Measurements from ENCODE around the gene GOLT1B.

GOLT1B gene

GRCh38 chr12:21472197-21472823 lies 29.3 kb upstream of the GOLT1B start:
- no peaks in the 10 kb centered on the region for H3K27me3 Mint-ChIP-seq (ENCODE audit: low read depth)
- TF ChIP-seq CTCF (IDR thresholded peaks at IDR 0.05; ENCODE audit: unreplicated experiment in 3 of 3) = no peak
- no peaks in the 10 kb centered on the region for H3K4me1 Mint-ChIP-seq
- H3K27ac Mint-ChIP-seq = no peak overlapping the region
- no peak overlapping the region for H3K4me3 Mint-ChIP-seq
- no peaks in the 10 kb centered on the region for H3K9me3 Mint-ChIP-seq
- peaks cover 28% of the 10 kb centered on the region for H3K36me3 Mint-ChIP-seq (ENCODE audit: low read depth)

- H3K4me1 Mint-ChIP-seq = no peaks in the 10 kb centered on the region
- no peak overlapping the region for H3K4me3 Mint-ChIP-seq
- H3K36me3 Mint-ChIP-seq (ENCODE audit: low read depth) = peaks cover 17% of the 10 kb centered on the region
- no peak for TF ChIP-seq CTCF (IDR thresholded peaks at IDR 0.05; ENCODE audit: unreplicated experiment in 3 of 3)
- H3K27ac Mint-ChIP-seq = no peak overlapping the region
- H3K27me3 Mint-ChIP-seq (ENCODE audit: low read depth) = no peaks in the 10 kb centered on the region
- H3K9me3 Mint-ChIP-seq = no peaks in the 10 kb centered on the region
Observed at GRCh38 chr12:21475552-21475951, 26.0 kb upstream of the GOLT1B start.

GRCh38 chr12:21476949-21477348 lies 24.6 kb upstream of the GOLT1B start:
- Mint-ChIP-seq H3K36me3 (ENCODE audit: low read depth) (peaks cover 16% of the 10 kb centered on the region), H3K27ac (no peak overlapping the region), H3K27me3 (ENCODE audit: low read depth) (no peaks in the 10 kb centered on the region), H3K9me3 (no peaks in the 10 kb centered on the region), H3K4me1 (no peaks in the 10 kb centered on the region), H3K4me3 (no peak overlapping the region)
- no peak for TF ChIP-seq CTCF (IDR thresholded peaks at IDR 0.05; ENCODE audit: unreplicated experiment in 3 of 3)

- TF ChIP-seq CTCF (IDR thresholded peaks at IDR 0.05; ENCODE audit: unreplicated experiment in 3 of 3) = no peak
Observed at GRCh38 chr12:21478756-21479455, 22.7 kb upstream of the GOLT1B start.

GRCh38 chr12:21483531-21483930 lies 18.1 kb upstream of the GOLT1B start:
- Mint-ChIP-seq H3K27ac (no peak overlapping the region), H3K4me1 (no peaks in the 10 kb centered on the region), H3K9me3 (no peaks in the 10 kb centered on the region), H3K4me3 (no peak overlapping the region), H3K27me3 (ENCODE audit: low read depth) (no peaks in the 10 kb centered on the region), H3K36me3 (ENCODE audit: low read depth) (peaks cover 11% of the 10 kb centered on the region)
- TF ChIP-seq CTCF (IDR thresholded peaks at IDR 0.05; ENCODE audit: unreplicated experiment in 3 of 3) = no peak

More at GRCh38 chr12:21478756-21479455, 22.7 kb upstream of the GOLT1B start:
- Mint-ChIP-seq H3K36me3 (ENCODE audit: low read depth) (peaks cover 10% of the 10 kb centered on the region), H3K27me3 (ENCODE audit: low read depth) (no peaks in the 10 kb centered on the region), H3K9me3 (no peaks in the 10 kb centered on the region), H3K4me3 (no peak overlapping the region), H3K27ac (no peak overlapping the region), H3K4me1 (no peaks in the 10 kb centered on the region)

- Mint-ChIP-seq H3K36me3 (ENCODE audit: low read depth) (peaks cover 25% of the 10 kb centered on the region), H3K27me3 (ENCODE audit: low read depth) (no peaks in the 10 kb centered on the region), H3K4me3 (no peak overlapping the region), H3K9me3 (no peaks in the 10 kb centered on the region), H3K27ac (no peak overlapping the region), H3K4me1 (no peaks in the 10 kb centered on the region)
- TF ChIP-seq CTCF (IDR thresholded peaks at IDR 0.05; ENCODE audit: unreplicated experiment in 3 of 3) = no peak
Observed at GRCh38 chr12:21485998-21486397, 15.6 kb upstream of the GOLT1B start.
